DND-41 (cell line): ENCODE results near the gene NUDT5.
"Not testable (repeated sequence)": the region's sequence is repeated elsewhere in the genome, so short reads cannot be mapped to it uniquely, and the experiment has no call there.

Experiments
- ATAC-seq: fragments of 200-7000 bp; cut with Tn5 transposase; 3 replicates; pipeline ENCODE4 v1.9.1; 2021; ENCODE audit warnings: low read depth; ENCODE audit not compliant: insufficient read depth
- DNase-seq: peaks from one replicate; pipeline ENCODE4 v3.0.0-alpha.2; 2020
- H2AFZ ChIP-seq: 2 replicates; pipeline ENCODE4 v1.6.0; 2012; ENCODE audit warnings: low read depth, low read length
- H3K27ac ChIP-seq: 2 replicates; pipeline ENCODE4 v1.5.1; 2012; ENCODE audit warnings: low read length, inconsistent platforms
- H3K27me3 ChIP-seq: fragments of 200-600 bp; sonication (generic); 2 replicates; pipeline ENCODE4 v1.6.0; 2012; ENCODE audit warnings: low read length, mild to moderate bottlenecking, inconsistent platforms; ENCODE audit not compliant: insufficient read depth, poor library complexity
- H3K36me3 ChIP-seq: 2 replicates; pipeline ENCODE4 v1.5.1; 2012; ENCODE audit warnings: low read length, inconsistent platforms; ENCODE audit not compliant: insufficient read depth
- H3K4me1 ChIP-seq: 2 replicates; pipeline ENCODE4 v1.5.1; 2012; ENCODE audit warnings: mild to moderate bottlenecking, low read length; ENCODE audit not compliant: insufficient read depth
- H3K4me2 ChIP-seq: 2 replicates; pipeline ENCODE4 v1.6.0; 2012; ENCODE audit warnings: mild to moderate bottlenecking, moderate library complexity, low read length, inconsistent platforms; ENCODE audit not compliant: insufficient read depth
- H3K4me3 ChIP-seq, 2 experiments: fragments of 200-600 bp in 1 of 2; shearing (Covaris generic) in 1 of 2; 2 replicates each; pipeline ENCODE4 v1.5.1; 2012 to 2016; ENCODE audit warnings: inconsistent platforms in 2 of 2, low read length in 2 of 2, mild to moderate bottlenecking in 2 of 2, low read depth in 1 of 2, moderate library complexity in 1 of 2
- H3K79me2 ChIP-seq: 2 replicates; pipeline ENCODE4 v1.6.0; 2012; ENCODE audit warnings: low read length, inconsistent platforms; ENCODE audit not compliant: insufficient read depth
- H3K9ac ChIP-seq: 2 replicates; pipeline ENCODE4 v1.6.0; 2012; ENCODE audit warnings: low read depth, mild to moderate bottlenecking, inconsistent platforms, low read length, moderate library complexity
- H3K9me3 ChIP-seq: 2 replicates; pipeline ENCODE4 v1.5.1; 2012; ENCODE audit warnings: low read length, moderate library complexity, mild to moderate bottlenecking, inconsistent platforms; ENCODE audit not compliant: insufficient read depth, severe bottlenecking
- H4K20me1 ChIP-seq: 2 replicates; pipeline ENCODE4 v1.6.0; 2012; ENCODE audit warnings: low read length; ENCODE audit not compliant: insufficient read depth
- EZH2 ChIP-seq: IDR thresholded peaks from 3 replicates; pipeline ENCODE4 v1.6.1; 2012; ENCODE audit warnings: borderline replicate concordance, low read depth, mild to moderate bottlenecking, moderate library complexity, low read length, inconsistent platforms; ENCODE audit not compliant: severe bottlenecking
- TF ChIP-seq, protein P1 (sequence below): IDR thresholded peaks from 2 replicates; pipeline ENCODE4 v1.5.1; 2012; ENCODE audit warnings: borderline replicate concordance, low read length, moderate library complexity, mild to moderate bottlenecking; ENCODE audit not compliant: poor library complexity, severe bottlenecking; ENCODE audit errors: extremely low read depth

NUDT5 gene

DNA sequence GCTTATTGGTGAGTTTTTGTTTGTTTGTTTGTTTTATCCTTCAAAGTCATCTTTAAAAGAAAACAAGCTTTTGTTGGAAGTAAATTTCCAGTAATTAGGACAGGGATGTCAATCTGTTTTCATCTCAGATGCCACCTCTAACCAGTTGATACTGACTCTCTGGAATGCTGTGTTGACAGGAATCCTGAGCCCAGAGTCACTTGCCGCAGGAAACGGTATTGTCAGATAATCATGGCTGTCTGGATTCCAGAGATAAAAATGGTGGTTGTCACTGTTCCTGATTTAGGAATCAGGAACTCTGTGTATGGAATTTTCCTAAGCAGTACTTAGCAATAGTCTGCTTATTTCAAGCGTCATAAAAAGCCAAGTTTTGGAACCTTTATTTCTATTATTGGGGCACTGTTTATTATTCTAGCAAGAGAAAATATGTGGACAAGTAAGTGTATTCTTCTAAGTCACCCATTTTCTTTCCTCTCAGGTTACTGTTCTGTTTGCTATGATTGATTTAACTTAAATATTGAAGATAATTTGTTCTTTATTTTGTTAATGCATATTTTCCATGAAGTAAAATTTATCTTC is 39.5 kb upstream of the NUDT5 start:
- H3K36me3 ChIP-seq = peaks cover 86% of the 10 kb centered on the region
- no peaks in the 10 kb centered on the region for H3K27me3 ChIP-seq
- TF ChIP-seq, protein P1, sequence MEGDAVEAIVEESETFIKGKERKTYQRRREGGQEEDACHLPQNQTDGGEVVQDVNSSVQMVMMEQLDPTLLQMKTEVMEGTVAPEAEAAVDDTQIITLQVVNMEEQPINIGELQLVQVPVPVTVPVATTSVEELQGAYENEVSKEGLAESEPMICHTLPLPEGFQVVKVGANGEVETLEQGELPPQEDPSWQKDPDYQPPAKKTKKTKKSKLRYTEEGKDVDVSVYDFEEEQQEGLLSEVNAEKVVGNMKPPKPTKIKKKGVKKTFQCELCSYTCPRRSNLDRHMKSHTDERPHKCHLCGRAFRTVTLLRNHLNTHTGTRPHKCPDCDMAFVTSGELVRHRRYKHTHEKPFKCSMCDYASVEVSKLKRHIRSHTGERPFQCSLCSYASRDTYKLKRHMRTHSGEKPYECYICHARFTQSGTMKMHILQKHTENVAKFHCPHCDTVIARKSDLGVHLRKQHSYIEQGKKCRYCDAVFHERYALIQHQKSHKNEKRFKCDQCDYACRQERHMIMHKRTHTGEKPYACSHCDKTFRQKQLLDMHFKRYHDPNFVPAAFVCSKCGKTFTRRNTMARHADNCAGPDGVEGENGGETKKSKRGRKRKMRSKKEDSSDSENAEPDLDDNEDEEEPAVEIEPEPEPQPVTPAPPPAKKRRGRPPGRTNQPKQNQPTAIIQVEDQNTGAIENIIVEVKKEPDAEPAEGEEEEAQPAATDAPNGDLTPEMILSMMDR = no peak
- no peak for TF ChIP-seq EZH2
- no peaks in the 10 kb centered on the region for H3K4me1 ChIP-seq
- H3K27ac ChIP-seq = no peak overlapping the region
- no peak overlapping the region for H3K4me2 ChIP-seq
- H4K20me1 ChIP-seq = no peaks in the 10 kb centered on the region
- ATAC-seq (no peak), DNase-seq (no peak)
- H3K79me2 ChIP-seq = no peaks in the 10 kb centered on the region
- H3K4me3 ChIP-seq = no peak overlapping the region
- no peak overlapping the region for H3K9ac ChIP-seq
- H3K9me3 ChIP-seq = no peaks in the 10 kb centered on the region
- H2AFZ ChIP-seq = no peak overlapping the region

DNA sequence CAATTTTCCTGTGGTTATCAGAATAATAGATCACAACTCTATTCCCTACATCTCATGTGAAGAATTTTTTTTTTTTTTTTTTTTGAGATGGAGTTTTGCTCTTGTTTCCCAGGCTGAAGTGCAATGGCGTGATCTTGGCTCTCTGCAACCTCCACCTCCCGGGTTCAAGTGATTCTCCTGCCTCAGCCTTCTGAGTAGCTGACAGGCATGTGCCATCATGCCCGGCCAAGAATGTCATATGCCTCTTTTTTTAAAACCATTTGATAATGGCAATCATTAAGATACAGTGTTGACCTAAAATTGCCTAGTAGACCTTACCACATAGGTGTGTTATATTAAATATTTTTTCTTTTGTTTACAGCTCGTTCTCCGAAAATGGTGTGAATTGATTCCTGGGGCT is 39.0 kb upstream of the NUDT5 start:
- peaks cover 87% of the 10 kb centered on the region for H3K36me3 ChIP-seq

DNA sequence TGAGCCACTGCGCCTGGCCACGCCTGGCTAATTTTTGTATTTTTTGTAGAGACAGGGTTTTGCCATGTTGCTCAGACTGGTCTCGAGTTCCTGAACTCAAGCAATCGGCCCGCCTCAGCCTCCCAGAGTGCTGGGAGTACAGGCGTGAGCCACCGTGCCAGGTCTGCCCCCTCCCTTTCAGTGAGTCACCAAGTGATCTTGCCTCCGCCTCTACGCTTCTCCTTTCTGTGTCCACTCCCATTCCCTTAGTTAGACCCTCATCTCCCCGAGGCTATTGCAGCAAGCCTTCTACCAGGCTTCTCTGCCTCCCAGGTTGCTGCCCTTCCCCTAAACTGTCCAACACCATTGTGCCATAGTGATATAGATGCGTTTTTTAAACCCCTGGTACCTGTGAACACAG is 33.2 kb upstream of the NUDT5 start:
- ATAC-seq (no peak; the same call in 2 of the 3 replicates), DNase-seq (no peak)
- Histone ChIP-seq H2AFZ (no peak overlapping the region), H3K4me2 (no peak overlapping the region), H3K27ac (no peak overlapping the region), H3K36me3 (peaks cover 73% of the 10 kb centered on the region), H3K4me3 (no peak overlapping the region), H3K4me1 (no peaks in the 10 kb centered on the region), H3K9ac (no peak overlapping the region), H3K27me3 (no peaks in the 10 kb centered on the region), H3K9me3 (peaks cover 3% of the 10 kb centered on the region), H3K79me2 (peaks cover 6% of the 10 kb centered on the region; the same call in 1 of the 2 replicates), H4K20me1 (no peaks in the 10 kb centered on the region)
- TF ChIP-seq, protein P1 = no peak
- TF ChIP-seq EZH2 = no peak

More for the DNA sequence above, 39.0 kb upstream of the NUDT5 start:
- not testable (repeated sequence) for H3K9me3 ChIP-seq, H3K4me1 ChIP-seq, DNase-seq, H3K27ac ChIP-seq, H3K79me2 ChIP-seq, H3K27me3 ChIP-seq, H3K9ac ChIP-seq, H3K4me2 ChIP-seq, ATAC-seq, H4K20me1 ChIP-seq, H3K4me3 ChIP-seq, H2AFZ ChIP-seq

DNA sequence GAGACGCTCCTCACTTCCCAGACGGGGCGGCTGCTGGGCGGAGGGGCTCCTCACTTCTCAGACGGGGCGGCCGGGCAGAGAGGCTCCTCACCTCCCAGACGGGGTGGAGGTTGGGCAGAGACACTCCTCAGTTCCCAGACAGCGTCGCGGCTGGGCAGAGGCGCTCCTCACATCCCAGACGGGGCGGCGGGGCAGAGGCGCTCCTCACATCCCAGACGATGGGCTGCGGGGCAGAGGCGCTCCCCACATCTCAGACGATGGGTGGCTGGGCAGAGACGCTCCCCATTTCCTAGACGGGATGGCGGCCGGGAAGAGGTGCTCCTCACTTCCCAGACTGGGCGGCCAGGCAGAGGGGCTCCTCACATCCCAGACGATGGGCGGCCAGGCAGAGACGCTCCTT is 30.7 kb upstream of the NUDT5 start:
- H3K9ac ChIP-seq, H3K4me1 ChIP-seq, H3K27me3 ChIP-seq, H4K20me1 ChIP-seq, H3K9me3 ChIP-seq, DNase-seq, H3K27ac ChIP-seq, H3K4me3 ChIP-seq, H2AFZ ChIP-seq, ATAC-seq, H3K4me2 ChIP-seq: not testable (repeated sequence)
- peaks cover 15% of the 10 kb centered on the region; the same call in 1 of the 2 replicates for H3K79me2 ChIP-seq
- H3K36me3 ChIP-seq = peaks cover 75% of the 10 kb centered on the region
